HepG2 (cell line): Measurements from ENCODE around the gene PSKH1. TPM values are rescaled to one million over a fixed set of nuclear protein-coding genes. Genes with fewer than 3 reads are reported as not detected.

Source experiments
- AKAP8 ChIP-seq: sonication (generic); formaldehyde crosslinking; IDR thresholded peaks from 2 replicates; pipeline ENCODE4 v1.5.1; 2020; ENCODE audit warnings: mild to moderate bottlenecking, missing genetic modification reagents
- ARID2 ChIP-seq: sonication (generic); formaldehyde crosslinking; IDR thresholded peaks from 2 replicates; pipeline ENCODE4 v1.8.1; 2022; ENCODE audit warnings: mild to moderate bottlenecking, missing genetic modification reagents, borderline replicate concordance
- BORCS8-MEF2B ChIP-seq: sonication (generic); formaldehyde crosslinking; IDR thresholded peaks from 2 replicates; pipeline ENCODE4 v1.8.0; 2022; ENCODE audit warnings: mild to moderate bottlenecking, missing genetic modification reagents
- CAMTA2 ChIP-seq: sonication (generic); formaldehyde crosslinking; IDR thresholded peaks from 2 replicates; pipeline ENCODE4 v1.4.0; 2020; ENCODE audit warnings: mild to moderate bottlenecking, missing genetic modification reagents, borderline replicate concordance
- CHCHD3 ChIP-seq: sonication (generic); formaldehyde crosslinking; IDR thresholded peaks from 2 replicates; pipeline ENCODE4 v1.8.0; 2022; ENCODE audit warnings: mild to moderate bottlenecking, missing genetic modification reagents, moderate library complexity
- KDM3A ChIP-seq: IDR thresholded peaks from 2 replicates; pipeline ENCODE4 v1.6.1; 2018; ENCODE audit warnings: low read depth, missing compliant biosample characterization
- MAZ ChIP-seq, 2 experiments: sonication (generic) in 1 of 2; formaldehyde crosslinking in 1 of 2; IDR thresholded peaks; 2 replicates each; pipeline versions ENCODE4 v1.5.0 to v1.6.1; 2012 to 2020; ENCODE audit warnings: low read depth in 2 of 2, mild to moderate bottlenecking in 2 of 2, borderline replicate concordance in 1 of 2, improper control_type of control experiment in 1 of 2, low read length in 1 of 2, missing genetic modification reagents in 1 of 2, moderate library complexity in 1 of 2
- ZBTB4 ChIP-seq: sonication (generic); formaldehyde crosslinking; IDR thresholded peaks from 2 replicates; pipeline ENCODE4 v1.4.0; 2020; ENCODE audit warnings: missing genetic modification reagents, mild to moderate bottlenecking, borderline replicate concordance
- ZNF253 ChIP-seq: sonication (generic); formaldehyde crosslinking; IDR thresholded peaks from 2 replicates; pipeline ENCODE4 v1.8.0; 2022; ENCODE audit warnings: mild to moderate bottlenecking, missing genetic modification reagents, borderline replicate concordance
- ZNF260 ChIP-seq: sonication (generic); formaldehyde crosslinking; IDR thresholded peaks from 2 replicates; pipeline ENCODE4 v1.4.0; 2020; ENCODE audit warnings: missing genetic modification reagents, low read depth, mild to moderate bottlenecking, borderline replicate concordance
- ZNF619 ChIP-seq: sonication (generic); formaldehyde crosslinking; IDR thresholded peaks from 2 replicates; pipeline ENCODE4 v1.4.0; 2020; ENCODE audit warnings: mild to moderate bottlenecking, missing genetic modification reagents
- ZNF720 ChIP-seq: sonication (generic); formaldehyde crosslinking; IDR thresholded peaks from 2 replicates; pipeline ENCODE4 v1.4.0; 2020; ENCODE audit warnings: missing genetic modification reagents
- ZNF788 ChIP-seq: sonication (generic); formaldehyde crosslinking; IDR thresholded peaks from 2 replicates; pipeline ENCODE4 v1.5.0; 2020; ENCODE audit warnings: mild to moderate bottlenecking, missing genetic modification reagents, borderline replicate concordance
- polyA plus RNA-seq, 8 experiments: library from polyadenylated mRNA; depleted of rRNA in 3 of 8; stranded (reverse) in 7 of 8; unstranded in 1 of 8; fragments of >200 nt; fragmentation: Illumina TruSeq in 4 of 8; extraction: Trizol in 4 of 8; gene quantifications; 2 replicates each; pipeline versions ENCODE4 v1.2.1 to v1.2.3, GENCODE V29; 2011 to 2016; ENCODE audit warnings: low read depth in 4 of 8, missing spikeins in 1 of 8, mixed read lengths in 1 of 8; ENCODE audit not compliant: insufficient read depth in 1 of 8
- total RNA-seq, 5 experiments: library from RNA; depleted of rRNA; stranded (reverse); fragments of >200 nt; fragmentation: Illumina TruSeq; extraction: Trizol; gene quantifications; 2 replicates each; pipeline ENCODE4 v1.2.3, GENCODE V29; 2016; ENCODE audit warnings: low read depth in 1 of 5
- TF ChIP-seq, protein P1 (sequence below): sonication (generic); formaldehyde crosslinking; IDR thresholded peaks from 2 replicates; pipeline ENCODE4 v1.8.1; 2023; ENCODE audit warnings: mild to moderate bottlenecking, moderate library complexity, missing genetic modification reagents
- TF ChIP-seq, protein P2 (sequence below): sonication (generic); formaldehyde crosslinking; IDR thresholded peaks from 2 replicates; pipeline ENCODE4 v1.5.1; 2020; ENCODE audit warnings: mild to moderate bottlenecking, missing genetic modification reagents, moderate library complexity
- TF ChIP-seq, protein P3 (sequence below): sonication (generic); formaldehyde crosslinking; IDR thresholded peaks from 2 replicates; pipeline ENCODE4 v1.8.0; 2022; ENCODE audit warnings: missing genetic modification reagents, mild to moderate bottlenecking, borderline replicate concordance
- TF ChIP-seq, protein P4 (sequence below): sonication (generic); formaldehyde crosslinking; IDR thresholded peaks from 2 replicates; pipeline ENCODE4 v1.5.0; 2020; ENCODE audit warnings: mild to moderate bottlenecking, missing genetic modification reagents, moderate library complexity

Gene PSKH1
- total and polyA plus RNA-seq, 2 of the 13 experiments (the other 11 are each of a cell fraction or from before 2014, with no cell fraction given), result 8.4 to 19.1 TPM

GRCh38 chr16:67939507-67940445, 46.7 kb downstream of the PSKH1 start (continued):
- TF ChIP-seq, protein P1, sequence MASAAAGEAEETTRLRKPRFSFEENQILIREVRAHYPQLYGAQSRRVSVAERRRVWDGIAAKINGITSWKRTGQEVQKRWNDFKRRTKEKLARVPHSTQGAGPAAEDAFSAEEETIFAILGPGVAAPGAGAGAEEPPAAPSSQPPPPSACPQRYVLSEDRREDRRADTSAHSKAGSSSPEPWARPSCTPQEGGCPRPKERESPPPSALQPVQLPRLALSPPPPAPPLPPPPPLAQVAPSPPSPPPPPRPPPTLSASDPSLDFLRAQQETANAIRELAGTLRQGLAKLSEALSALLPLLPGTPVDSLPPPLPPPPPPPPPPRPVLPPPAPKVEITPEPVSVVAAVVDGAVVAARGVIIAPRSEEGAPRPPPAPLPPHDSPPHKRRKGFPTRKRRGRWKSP (CRISPR knock-in tag), result no peak
- peak; percentile 50 for TF ChIP-seq BORCS8-MEF2B (CRISPR knock-in tag)
- TF ChIP-seq ARID2 (CRISPR knock-in tag), result 0 out of 2 replicates have a peak, but pooled peaks have one; percentile 13
- TF ChIP-seq CAMTA2 (CRISPR knock-in tag), result 0 out of 2 replicates have a peak, but pooled peaks have one; percentile 67
- TF ChIP-seq KDM3A (CRISPR knock-in tag), result no peak
- TF ChIP-seq ZNF788 (CRISPR knock-in tag), result 0 out of 2 replicates have a peak, but pooled peaks have one; percentile 43
- peak; percentile 66; the same call in 1 of the 2 replicates for TF ChIP-seq ZNF619 (CRISPR knock-in tag)
- TF ChIP-seq ZNF720, result no peak
- TF ChIP-seq ZBTB4 (CRISPR knock-in tag), result 0 out of 2 replicates have a peak, but pooled peaks have one; percentile 26
- TF ChIP-seq, protein P2, sequence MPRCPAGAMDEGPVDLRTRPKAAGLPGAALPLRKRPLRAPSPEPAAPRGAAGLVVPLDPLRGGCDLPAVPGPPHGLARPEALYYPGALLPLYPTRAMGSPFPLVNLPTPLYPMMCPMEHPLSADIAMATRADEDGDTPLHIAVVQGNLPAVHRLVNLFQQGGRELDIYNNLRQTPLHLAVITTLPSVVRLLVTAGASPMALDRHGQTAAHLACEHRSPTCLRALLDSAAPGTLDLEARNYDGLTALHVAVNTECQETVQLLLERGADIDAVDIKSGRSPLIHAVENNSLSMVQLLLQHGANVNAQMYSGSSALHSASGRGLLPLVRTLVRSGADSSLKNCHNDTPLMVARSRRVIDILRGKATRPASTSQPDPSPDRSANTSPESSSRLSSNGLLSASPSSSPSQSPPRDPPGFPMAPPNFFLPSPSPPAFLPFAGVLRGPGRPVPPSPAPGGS (CRISPR knock-in tag), result peak; percentile 63; the same call in 1 of the 2 replicates
- TF ChIP-seq, protein P3, sequence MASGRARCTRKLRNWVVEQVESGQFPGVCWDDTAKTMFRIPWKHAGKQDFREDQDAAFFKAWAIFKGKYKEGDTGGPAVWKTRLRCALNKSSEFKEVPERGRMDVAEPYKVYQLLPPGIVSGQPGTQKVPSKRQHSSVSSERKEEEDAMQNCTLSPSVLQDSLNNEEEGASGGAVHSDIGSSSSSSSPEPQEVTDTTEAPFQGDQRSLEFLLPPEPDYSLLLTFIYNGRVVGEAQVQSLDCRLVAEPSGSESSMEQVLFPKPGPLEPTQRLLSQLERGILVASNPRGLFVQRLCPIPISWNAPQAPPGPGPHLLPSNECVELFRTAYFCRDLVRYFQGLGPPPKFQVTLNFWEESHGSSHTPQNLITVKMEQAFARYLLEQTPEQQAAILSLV (CRISPR knock-in tag), result no peak
- peak; percentile 64; the same call in 1 of the 2 replicates for TF ChIP-seq ZNF253 (CRISPR knock-in tag)
- TF ChIP-seq AKAP8 (CRISPR knock-in tag), result peak; percentile 87
- TF ChIP-seq CHCHD3, result 0 out of 2 replicates have a peak, but pooled peaks have one; percentile 62
- no peak for TF ChIP-seq MAZ (IDR thresholded peaks at IDR 0.05; ENCODE audit: borderline replicate concordance, low read depth, low read length)
- 0 out of 2 replicates have a peak, but pooled peaks have one; percentile 24 for TF ChIP-seq MAZ (CRISPR knock-in tag; IDR thresholded peaks at IDR 0.05; ENCODE audit: low read depth)
- TF ChIP-seq ZNF260 (CRISPR knock-in tag), result 0 out of 2 replicates have a peak, but pooled peaks have one; percentile 37
- TF ChIP-seq, protein P4, sequence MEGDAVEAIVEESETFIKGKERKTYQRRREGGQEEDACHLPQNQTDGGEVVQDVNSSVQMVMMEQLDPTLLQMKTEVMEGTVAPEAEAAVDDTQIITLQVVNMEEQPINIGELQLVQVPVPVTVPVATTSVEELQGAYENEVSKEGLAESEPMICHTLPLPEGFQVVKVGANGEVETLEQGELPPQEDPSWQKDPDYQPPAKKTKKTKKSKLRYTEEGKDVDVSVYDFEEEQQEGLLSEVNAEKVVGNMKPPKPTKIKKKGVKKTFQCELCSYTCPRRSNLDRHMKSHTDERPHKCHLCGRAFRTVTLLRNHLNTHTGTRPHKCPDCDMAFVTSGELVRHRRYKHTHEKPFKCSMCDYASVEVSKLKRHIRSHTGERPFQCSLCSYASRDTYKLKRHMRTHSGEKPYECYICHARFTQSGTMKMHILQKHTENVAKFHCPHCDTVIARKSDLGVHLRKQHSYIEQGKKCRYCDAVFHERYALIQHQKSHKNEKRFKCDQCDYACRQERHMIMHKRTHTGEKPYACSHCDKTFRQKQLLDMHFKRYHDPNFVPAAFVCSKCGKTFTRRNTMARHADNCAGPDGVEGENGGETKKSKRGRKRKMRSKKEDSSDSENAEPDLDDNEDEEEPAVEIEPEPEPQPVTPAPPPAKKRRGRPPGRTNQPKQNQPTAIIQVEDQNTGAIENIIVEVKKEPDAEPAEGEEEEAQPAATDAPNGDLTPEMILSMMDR (CRISPR knock-in tag), result no peak
